Glutamatergic neuron (in vitro differentiated cells): ENCODE measurements around the gene CLMN. TPM values are rescaled to one million over a fixed set of nuclear protein-coding genes. Genes with fewer than 3 reads are reported as not detected.

Experiments used
- DNase-seq: peaks from one replicate; pipeline ENCODE4 v3.0.0; 2022
- H3K27ac Mint-ChIP-seq: one replicate; pipeline ENCODE4 v1.8.0; 2020; ENCODE audit warnings: mild to moderate bottlenecking, mixed read lengths, inconsistent platforms; ENCODE audit not compliant: unreplicated experiment
- H3K27me3 Mint-ChIP-seq: one replicate; pipeline ENCODE4 v1.8.0; 2020; ENCODE audit warnings: mild to moderate bottlenecking, moderate library complexity, mixed read lengths, inconsistent platforms; ENCODE audit not compliant: unreplicated experiment
- H3K36me3 Mint-ChIP-seq: one replicate; pipeline ENCODE4 v1.8.0; 2020; ENCODE audit warnings: mild to moderate bottlenecking, mixed read lengths, inconsistent platforms; ENCODE audit not compliant: unreplicated experiment
- H3K4me1 Mint-ChIP-seq: one replicate; pipeline ENCODE4 v1.8.0; 2020; ENCODE audit warnings: mild to moderate bottlenecking, low read depth, mixed read lengths, inconsistent platforms; ENCODE audit not compliant: unreplicated experiment
- H3K4me3 Mint-ChIP-seq: one replicate; pipeline ENCODE4 v1.8.0; 2020; ENCODE audit warnings: mild to moderate bottlenecking, mixed read lengths, inconsistent platforms; ENCODE audit not compliant: unreplicated experiment
- H3K9me3 Mint-ChIP-seq: one replicate; pipeline ENCODE4 v1.8.0; 2020; ENCODE audit warnings: mild to moderate bottlenecking, moderate library complexity, mixed read lengths, inconsistent platforms; ENCODE audit not compliant: unreplicated experiment
- CTCF ChIP-seq: fragments of 200-600 bp; sonication (generic); IDR thresholded peaks from one replicate; pipeline ENCODE4 v1.5.0; 2021; ENCODE audit not compliant: partially characterized antibody, unreplicated experiment
- total RNA-seq: library from RNA; stranded (reverse); fragmentation: NEBNext Ultra II Directional; extraction: Animal tissue kit (Norgen Biotek cat#: 25700); gene quantifications from one replicate; pipeline ENCODE4 v1.2.1, GENCODE V29; 2021; ENCODE audit not compliant: unreplicated experiment

The CLMN gene
- total RNA-seq, 1 donor from 2014 or later, result 17.6 TPM

GRCh38 chr14:95260537-95261361 lies 59.0 kb downstream of the CLMN start:
- Mint-ChIP-seq H3K36me3 (no peaks in the 10 kb centered on the region), H3K27me3 (no peaks in the 10 kb centered on the region), H3K4me3 (no peak overlapping the region), H3K9me3 (peaks cover 4% of the 10 kb centered on the region), H3K27ac (no peak overlapping the region), H3K4me1 (peaks cover 22% of the 10 kb centered on the region)
- TF ChIP-seq CTCF, result no peak
- DNase-seq, result no peak

- Mint-ChIP-seq H3K36me3 (no peaks in the 10 kb centered on the region), H3K27me3 (no peaks in the 10 kb centered on the region), H3K27ac (no peak overlapping the region), H3K9me3 (peaks cover 5% of the 10 kb centered on the region), H3K4me1 (peaks cover 28% of the 10 kb centered on the region), H3K4me3 (no peak overlapping the region)
- TF ChIP-seq CTCF, result no peak
- no peak for DNase-seq
Measured at GRCh38 chr14:95258754-95259593, 60.7 kb downstream of the CLMN start.

GRCh38 chr14:95258156-95258555 lies 61.6 kb downstream of the CLMN start:
- peaks cover 28% of the 10 kb centered on the region for H3K4me1 Mint-ChIP-seq

GRCh38 chr14:95257521-95257920 lies 62.2 kb downstream of the CLMN start:
- TF ChIP-seq CTCF, result no peak
- no peak for DNase-seq
- H3K9me3 Mint-ChIP-seq, result peaks cover 5% of the 10 kb centered on the region
- H3K27ac Mint-ChIP-seq, result no peak overlapping the region
- no peaks in the 10 kb centered on the region for H3K27me3 Mint-ChIP-seq
- H3K36me3 Mint-ChIP-seq, result no peaks in the 10 kb centered on the region
- H3K4me3 Mint-ChIP-seq, result no peak overlapping the region
- peaks cover 28% of the 10 kb centered on the region for H3K4me1 Mint-ChIP-seq

More at GRCh38 chr14:95258156-95258555, 61.6 kb downstream of the CLMN start:
- no peak for TF ChIP-seq CTCF
- H3K27ac Mint-ChIP-seq, result no peak overlapping the region
- no peaks in the 10 kb centered on the region for H3K27me3 Mint-ChIP-seq
- H3K4me3 Mint-ChIP-seq, result no peak overlapping the region
- peaks cover 5% of the 10 kb centered on the region for H3K9me3 Mint-ChIP-seq
- H3K36me3 Mint-ChIP-seq, result no peaks in the 10 kb centered on the region
- no peak for DNase-seq

- Mint-ChIP-seq H3K9me3 (peaks cover 7% of the 10 kb centered on the region), H3K36me3 (no peaks in the 10 kb centered on the region), H3K27me3 (no peaks in the 10 kb centered on the region), H3K4me3 (no peak overlapping the region), H3K27ac (no peak overlapping the region), H3K4me1 (peaks cover 25% of the 10 kb centered on the region)
- no peak for TF ChIP-seq CTCF
- no peak for DNase-seq
Measured at GRCh38 chr14:95256776-95257060, 63.0 kb downstream of the CLMN start.
